Hepatocyte (in vitro differentiated cells): ENCODE measurements around the gene GFOD1. TPM values are rescaled to one million over a fixed set of nuclear protein-coding genes. Genes with fewer than 3 reads are reported as not detected.

Experiments
- DNase-seq: peaks from one replicate; pipeline ENCODE4 v3.0.0-alpha.2; 2016; ENCODE audit warnings: low spot score
- H2AFZ ChIP-seq: fragments of 200-600 bp; sonication (generic); 2 replicates; pipeline ENCODE4 v1.6.0; 2016; ENCODE audit warnings: antibody characterized with exemption, mild to moderate bottlenecking
- H3K27ac ChIP-seq: fragments of 200-600 bp; sonication (generic); 2 replicates; pipeline ENCODE4 v1.5.1; 2016; ENCODE audit warnings: mild to moderate bottlenecking
- H3K27me3 ChIP-seq: fragments of 200-600 bp; sonication (generic); 2 replicates; pipeline ENCODE4 v1.6.1; 2016
- H3K36me3 ChIP-seq: fragments of 200-600 bp; sonication (generic); replicated peaks from 2 replicates; pipeline ENCODE4 v1.5.1; 2016; ENCODE audit warnings: low read depth; ENCODE audit not compliant: insufficient read depth
- H3K4me1 ChIP-seq: fragments of 200-600 bp; sonication (generic); 2 replicates; pipeline ENCODE4 v1.5.1; 2016; ENCODE audit warnings: mild to moderate bottlenecking, moderate library complexity; ENCODE audit not compliant: insufficient read depth
- H3K4me2 ChIP-seq: fragments of 200-600 bp; sonication (generic); 2 replicates; pipeline ENCODE4 v1.6.0; 2016
- H3K4me3 ChIP-seq: fragments of 200-600 bp; sonication (generic); 2 replicates; pipeline ENCODE4 v1.5.1; 2016; ENCODE audit warnings: mild to moderate bottlenecking
- H3K79me2 ChIP-seq: fragments of 200-600 bp; sonication (generic); 2 replicates; pipeline ENCODE4 v1.6.0; 2017; ENCODE audit warnings: mild to moderate bottlenecking
- H3K9me2 ChIP-seq: fragments of 200-600 bp; sonication (generic); replicated peaks from 2 replicates; pipeline ENCODE4 v1.6.0; 2017; ENCODE audit warnings: mild to moderate bottlenecking; ENCODE audit not compliant: insufficient read depth
- H3K9me3 ChIP-seq: fragments of 200-600 bp; sonication (generic); 2 replicates; pipeline ENCODE4 v1.5.1; 2016; ENCODE audit warnings: low read depth, mild to moderate bottlenecking
- H4K20me1 ChIP-seq: fragments of 200-600 bp; sonication (generic); 2 replicates; pipeline ENCODE4 v1.6.0; 2016; ENCODE audit warnings: mild to moderate bottlenecking; ENCODE audit not compliant: insufficient read depth, poor library complexity, severe bottlenecking
- EZH2 ChIP-seq: fragments of 200-600 bp; sonication (generic); IDR thresholded peaks from 2 replicates; pipeline ENCODE4 v1.6.1; 2016; ENCODE audit warnings: antibody characterized with exemption, mild to moderate bottlenecking, borderline replicate concordance
- EZH2phosphoT487 ChIP-seq: fragments of 200-600 bp; sonication (generic); IDR thresholded peaks from one replicate; pipeline ENCODE4 v1.6.1; 2018; ENCODE audit warnings: antibody characterized with exemption, mild to moderate bottlenecking, low read depth, moderate library complexity; ENCODE audit not compliant: unreplicated experiment, severe bottlenecking
- WGBS: methylation state at CpG from one replicate; pipeline ENCODE4 v1.1.6; 2016; ENCODE audit warnings: low lambda C conversion rate; ENCODE audit errors: missing lambda C conversion rate; 5-methylcytosine and 5-hydroxymethylcytosine counted together
- polyA plus RNA-seq: library from polyadenylated mRNA; unstranded; fragments of >200 nt; fragmentation: Nextera tagmentation; extraction: Ambion mirVana; gene quantifications from 2 replicates; pipeline ENCODE4 v1.2.1, GENCODE V29; 2016
- total RNA-seq: library from RNA; depleted of rRNA; stranded (reverse); fragments of >200 nt; gene quantifications from 2 replicates; pipeline ENCODE4 v1.2.3, GENCODE V29; 2014
- TF ChIP-seq, protein P1 (sequence below): fragments of 200-600 bp; sonication (generic); IDR thresholded peaks from 2 replicates; pipeline ENCODE4 v1.5.1; 2016; ENCODE audit warnings: antibody characterized with exemption, mild to moderate bottlenecking; ENCODE audit not compliant: poor library complexity

GFOD1 gene
- total and polyA plus RNA-seq, 2 experiments from 2014 or later, result 2.8 to 3.5 TPM

DNA sequence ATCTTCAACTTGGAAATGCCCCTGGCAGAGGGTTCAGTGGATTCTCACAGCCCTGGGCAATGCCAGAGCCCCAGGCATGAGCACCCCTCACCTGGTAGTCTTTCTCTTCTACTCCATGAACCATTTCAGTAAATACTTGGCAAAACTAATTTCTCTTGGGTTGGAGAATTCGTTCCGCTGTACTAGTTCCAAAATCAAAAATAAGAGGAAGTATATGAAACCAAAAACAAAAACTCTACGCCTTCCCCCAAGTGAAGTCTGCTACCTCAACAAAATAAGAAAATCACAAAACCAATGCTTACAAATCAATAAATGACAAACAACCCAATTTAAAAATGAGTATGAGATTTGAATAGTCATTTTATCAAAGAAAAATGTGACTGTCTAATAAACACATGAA is 12.6 kb downstream of the GFOD1 start:
- WGBS, result 93% methylated on average over 3 of the region's 3 CpGs
- no peak overlapping the region for H3K4me2 ChIP-seq
- no peaks in the 10 kb centered on the region for H3K79me2 ChIP-seq
- no peaks in the 10 kb centered on the region for H3K4me1 ChIP-seq
- no peak overlapping the region for H2AFZ ChIP-seq
- no peak for DNase-seq
- no peaks in the 10 kb centered on the region for H4K20me1 ChIP-seq
- no peaks in the 10 kb centered on the region for H3K36me3 ChIP-seq
- no peak overlapping the region for H3K27ac ChIP-seq
- TF ChIP-seq, protein P1, sequence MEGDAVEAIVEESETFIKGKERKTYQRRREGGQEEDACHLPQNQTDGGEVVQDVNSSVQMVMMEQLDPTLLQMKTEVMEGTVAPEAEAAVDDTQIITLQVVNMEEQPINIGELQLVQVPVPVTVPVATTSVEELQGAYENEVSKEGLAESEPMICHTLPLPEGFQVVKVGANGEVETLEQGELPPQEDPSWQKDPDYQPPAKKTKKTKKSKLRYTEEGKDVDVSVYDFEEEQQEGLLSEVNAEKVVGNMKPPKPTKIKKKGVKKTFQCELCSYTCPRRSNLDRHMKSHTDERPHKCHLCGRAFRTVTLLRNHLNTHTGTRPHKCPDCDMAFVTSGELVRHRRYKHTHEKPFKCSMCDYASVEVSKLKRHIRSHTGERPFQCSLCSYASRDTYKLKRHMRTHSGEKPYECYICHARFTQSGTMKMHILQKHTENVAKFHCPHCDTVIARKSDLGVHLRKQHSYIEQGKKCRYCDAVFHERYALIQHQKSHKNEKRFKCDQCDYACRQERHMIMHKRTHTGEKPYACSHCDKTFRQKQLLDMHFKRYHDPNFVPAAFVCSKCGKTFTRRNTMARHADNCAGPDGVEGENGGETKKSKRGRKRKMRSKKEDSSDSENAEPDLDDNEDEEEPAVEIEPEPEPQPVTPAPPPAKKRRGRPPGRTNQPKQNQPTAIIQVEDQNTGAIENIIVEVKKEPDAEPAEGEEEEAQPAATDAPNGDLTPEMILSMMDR, result no peak
- TF ChIP-seq EZH2 (no peak), EZH2phosphoT487 (no peak)
- no peaks in the 10 kb centered on the region for H3K9me2 ChIP-seq
- no peaks in the 10 kb centered on the region for H3K9me3 ChIP-seq
- H3K4me3 ChIP-seq, result no peak overlapping the region
- no peaks in the 10 kb centered on the region for H3K27me3 ChIP-seq

DNA sequence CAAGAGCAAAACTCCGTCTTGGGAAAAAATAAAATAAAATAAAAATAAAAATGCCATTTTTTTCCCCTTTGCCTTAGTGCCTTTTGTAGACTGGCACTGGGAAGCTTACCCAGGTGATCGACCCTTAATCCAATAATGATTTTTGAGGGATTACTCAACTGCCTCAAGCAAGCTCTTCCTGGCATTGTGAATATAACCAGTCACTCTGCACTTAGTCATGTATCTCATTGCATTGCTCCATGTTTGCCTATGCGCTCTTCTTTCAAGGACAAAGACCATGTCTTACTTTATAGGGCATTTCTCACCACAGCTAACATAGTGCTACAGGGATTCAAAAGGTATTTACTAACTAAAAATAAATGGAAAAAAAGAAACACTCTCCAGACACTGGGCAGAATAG is 13.0 kb downstream of the GFOD1 start:
- WGBS, result 94% methylated on average over 3 of the region's 3 CpGs
- H3K27ac ChIP-seq, result no peak overlapping the region
- H4K20me1 ChIP-seq, result no peaks in the 10 kb centered on the region
- H2AFZ ChIP-seq, result no peak overlapping the region
- no peak for DNase-seq
- H3K79me2 ChIP-seq, result no peaks in the 10 kb centered on the region
- TF ChIP-seq EZH2phosphoT487, result no peak
- TF ChIP-seq, protein P1, result no peak
- no peak for TF ChIP-seq EZH2
- no peak overlapping the region for H3K4me2 ChIP-seq
- no peaks in the 10 kb centered on the region for H3K36me3 ChIP-seq
- H3K4me3 ChIP-seq, result no peak overlapping the region
- no peaks in the 10 kb centered on the region for H3K4me1 ChIP-seq
- no peaks in the 10 kb centered on the region for H3K9me3 ChIP-seq
- no peaks in the 10 kb centered on the region for H3K9me2 ChIP-seq
- no peaks in the 10 kb centered on the region for H3K27me3 ChIP-seq

GRCh38 chr6:13473768-13474165 is 13.6 kb downstream of the GFOD1 start:
- 51% methylated on average over 8 of the region's 8 CpGs for WGBS
- no peaks in the 10 kb centered on the region for H3K27me3 ChIP-seq
- H3K79me2 ChIP-seq, result no peaks in the 10 kb centered on the region
- H2AFZ ChIP-seq, result no peak overlapping the region
- no peak overlapping the region for H3K27ac ChIP-seq
- H3K9me3 ChIP-seq, result no peaks in the 10 kb centered on the region
- TF ChIP-seq, protein P1, result no peak
- no peak for TF ChIP-seq EZH2phosphoT487
- no peaks in the 10 kb centered on the region for H4K20me1 ChIP-seq
- H3K4me3 ChIP-seq, result no peak overlapping the region
- H3K4me1 ChIP-seq, result no peaks in the 10 kb centered on the region
- no peaks in the 10 kb centered on the region for H3K9me2 ChIP-seq
- H3K4me2 ChIP-seq, result no peak overlapping the region
- DNase-seq, result no peak
- no peaks in the 10 kb centered on the region for H3K36me3 ChIP-seq
